GM21526 (cell line): ENCODE data around the gene BCL2L13.

ENCODE experiments used
- ATAC-seq: cut with Tn5 transposase; IDR thresholded peaks from one replicate; pipeline ENCODE4 v1.9.1; 2021; ENCODE audit warnings: moderate library complexity; ENCODE audit not compliant: unreplicated experiment, low FRiP score

The BCL2L13 gene

GRCh38 chr22:17725500-17725796 lies 86.9 kb downstream of the BCL2L13 start:
- no peak for ATAC-seq

GRCh38 chr22:17726006-17726927 lies 87.7 kb downstream of the BCL2L13 start:
- no peak for ATAC-seq

GRCh38 chr22:17726928-17727897 lies 88.7 kb downstream of the BCL2L13 start:
- no peak for ATAC-seq

GRCh38 chr22:17728786-17729185 lies 90.2 kb downstream of the BCL2L13 start:
- no peak for ATAC-seq

- no peak for ATAC-seq
Observed at GRCh38 chr22:17729561-17729960, 91.0 kb downstream of the BCL2L13 start.

GRCh38 chr22:17732251-17732854 lies 93.8 kb downstream of the BCL2L13 start:
- ATAC-seq = no peak

- no peak for ATAC-seq
Observed at GRCh38 chr22:17733466-17733865, 94.9 kb downstream of the BCL2L13 start.

GRCh38 chr22:17734187-17734586 lies 95.6 kb downstream of the BCL2L13 start:
- no peak for ATAC-seq

GRCh38 chr22:17738386-17739128 lies 100.0 kb downstream of the BCL2L13 start:
- ATAC-seq = no peak

- no peak for ATAC-seq
Observed at GRCh38 chr22:17739196-17739975, 100.8 kb downstream of the BCL2L13 start.

GRCh38 chr22:17741866-17742526 lies 103.4 kb downstream of the BCL2L13 start:
- ATAC-seq = no peak

- no peak for ATAC-seq
Observed at GRCh38 chr22:17742527-17742902, 104.0 kb downstream of the BCL2L13 start.

GRCh38 chr22:17743661-17744411 lies 105.3 kb downstream of the BCL2L13 start:
- no peak for ATAC-seq

GRCh38 chr22:17744430-17744829 lies 105.9 kb downstream of the BCL2L13 start:
- ATAC-seq = no peak

GRCh38 chr22:17746916-17747315 lies 108.4 kb downstream of the BCL2L13 start:
- ATAC-seq = no peak

GRCh38 chr22:17748555-17749353 lies 110.2 kb downstream of the BCL2L13 start:
- ATAC-seq = no peak

GRCh38 chr22:17749605-17750395 lies 111.2 kb downstream of the BCL2L13 start:
- ATAC-seq = no peak
